Activated naive CD4-positive, alpha-beta T cell treated with anti-CD3 and anti-CD28 coated beads, Interleukin-2, amount 10 ng/mL, durations not matched to agents 7 days and 5 days (primary cell): ENCODE data around the gene GFOD1.

ENCODE experiments used
- CTCF ChIA-PET: fragments of 350-600 bp; sonication (Branson Sonifier 250); formaldehyde crosslinking; loops from one replicate; lab custom pipeline; 2021; ENCODE audit warnings: antibody characterized with exemption; lab: Charles Lee
- DNase-seq: peaks from one replicate; pipeline ENCODE4 v3.0.0-alpha.2; 2020
- H3K27ac Mint-ChIP-seq: one replicate; pipeline ENCODE4 v1.8.0; 2021; ENCODE audit warnings: mild to moderate bottlenecking, moderate library complexity, mixed read lengths
- H3K27me3 Mint-ChIP-seq: one replicate; pipeline ENCODE4 v1.8.0; 2021; ENCODE audit warnings: mild to moderate bottlenecking, mixed read lengths
- H3K36me3 Mint-ChIP-seq: one replicate; pipeline ENCODE4 v1.8.0; 2021; ENCODE audit warnings: mixed read lengths
- H3K4me1 Mint-ChIP-seq: one replicate; pipeline ENCODE4 v1.8.0; 2021; ENCODE audit warnings: mixed read lengths
- H3K4me3 Mint-ChIP-seq: one replicate; pipeline ENCODE4 v1.8.0; 2021; ENCODE audit warnings: mild to moderate bottlenecking, moderate library complexity, mixed read lengths
- H3K9me3 Mint-ChIP-seq: one replicate; pipeline ENCODE4 v1.8.0; 2021; ENCODE audit warnings: mixed read lengths

GFOD1 gene

GRCh38 chr6:13406781-13407180 lies 80.6 kb downstream of the GFOD1 start:
- no peaks in the 10 kb centered on the region for H3K36me3 Mint-ChIP-seq
- H3K27me3 Mint-ChIP-seq = peaks cover 9% of the 10 kb centered on the region
- no peaks in the 10 kb centered on the region for H3K9me3 Mint-ChIP-seq
- no peak for DNase-seq
- H3K4me1 Mint-ChIP-seq = no peaks in the 10 kb centered on the region
- H3K4me3 Mint-ChIP-seq = no peak overlapping the region
- CTCF ChIA-PET = no interaction called here
- no peak overlapping the region for H3K27ac Mint-ChIP-seq

- no peak for DNase-seq
- Mint-ChIP-seq H3K27ac (no peak overlapping the region), H3K4me1 (no peaks in the 10 kb centered on the region), H3K4me3 (no peak overlapping the region), H3K36me3 (no peaks in the 10 kb centered on the region), H3K27me3 (peaks cover 9% of the 10 kb centered on the region), H3K9me3 (no peaks in the 10 kb centered on the region)
- CTCF ChIA-PET = no interaction called here
Observed at GRCh38 chr6:13405961-13406477, 81.4 kb downstream of the GFOD1 start.

GRCh38 chr6:13404892-13405254 lies 82.5 kb downstream of the GFOD1 start:
- CTCF ChIA-PET = interaction anchor here (0.9 to 1.0 kb wide), 2 partner anchors 9 to 30 kb away, joined by 3 read pairs; no protein-coding TSS in a partner anchor
- H3K4me1 Mint-ChIP-seq = peaks cover 5% of the 10 kb centered on the region
- no peaks in the 10 kb centered on the region for H3K36me3 Mint-ChIP-seq

GRCh38 chr6:13404228-13404891 lies 83.0 kb downstream of the GFOD1 start:
- CTCF ChIA-PET = interaction anchor here (1.0 kb wide), 1 partner anchor 29 kb away, joined by 3 read pairs; no protein-coding TSS in a partner anchor
- Mint-ChIP-seq H3K9me3 (no peaks in the 10 kb centered on the region), H3K27me3 (peaks cover 9% of the 10 kb centered on the region), H3K27ac (no peak overlapping the region), H3K4me3 (no peak overlapping the region), H3K4me1 (peaks cover 5% of the 10 kb centered on the region), H3K36me3 (no peaks in the 10 kb centered on the region)
- no peak for DNase-seq

More at GRCh38 chr6:13404892-13405254, 82.5 kb downstream of the GFOD1 start:
- peaks cover 9% of the 10 kb centered on the region for H3K27me3 Mint-ChIP-seq
- H3K27ac Mint-ChIP-seq = no peak overlapping the region
- no peak for DNase-seq
- H3K4me3 Mint-ChIP-seq = no peak overlapping the region
- H3K9me3 Mint-ChIP-seq = no peaks in the 10 kb centered on the region

GRCh38 chr6:13402711-13403110 lies 84.7 kb downstream of the GFOD1 start:
- H3K4me1 Mint-ChIP-seq = peaks cover 5% of the 10 kb centered on the region
- H3K9me3 Mint-ChIP-seq = no peaks in the 10 kb centered on the region
- H3K27ac Mint-ChIP-seq = no peak overlapping the region
- CTCF ChIA-PET = no interaction called here
- H3K36me3 Mint-ChIP-seq = no peaks in the 10 kb centered on the region
- no peak for DNase-seq
- H3K27me3 Mint-ChIP-seq = peaks cover 3% of the 10 kb centered on the region
- no peak overlapping the region for H3K4me3 Mint-ChIP-seq

- Mint-ChIP-seq H3K36me3 (no peaks in the 10 kb centered on the region), H3K9me3 (no peaks in the 10 kb centered on the region), H3K4me1 (peaks cover 5% of the 10 kb centered on the region), H3K27ac (no peak overlapping the region), H3K4me3 (no peak overlapping the region), H3K27me3 (no peaks in the 10 kb centered on the region)
- CTCF ChIA-PET = no interaction called here
- DNase-seq = no peak
Observed at GRCh38 chr6:13400772-13401171, 86.6 kb downstream of the GFOD1 start.

GRCh38 chr6:13398421-13398994 lies 88.9 kb downstream of the GFOD1 start:
- no peak overlapping the region for H3K4me3 Mint-ChIP-seq
- no peak overlapping the region for H3K27ac Mint-ChIP-seq
- DNase-seq = no peak
- H3K9me3 Mint-ChIP-seq = no peaks in the 10 kb centered on the region
- H3K27me3 Mint-ChIP-seq = no peaks in the 10 kb centered on the region
- H3K36me3 Mint-ChIP-seq = no peaks in the 10 kb centered on the region
- CTCF ChIA-PET = no interaction called here
- H3K4me1 Mint-ChIP-seq = peaks cover 5% of the 10 kb centered on the region

- CTCF ChIA-PET = no interaction called here
- Mint-ChIP-seq H3K36me3 (no peaks in the 10 kb centered on the region), H3K27ac (no peak overlapping the region), H3K4me1 (peaks cover 5% of the 10 kb centered on the region), H3K27me3 (no peaks in the 10 kb centered on the region), H3K9me3 (no peaks in the 10 kb centered on the region), H3K4me3 (no peak overlapping the region)
- DNase-seq = no peak
Observed at GRCh38 chr6:13398069-13398381, 89.4 kb downstream of the GFOD1 start.

- Mint-ChIP-seq H3K4me1 (peaks cover 5% of the 10 kb centered on the region), H3K27ac (no peak overlapping the region), H3K27me3 (no peaks in the 10 kb centered on the region), H3K9me3 (no peaks in the 10 kb centered on the region), H3K4me3 (no peak overlapping the region), H3K36me3 (no peaks in the 10 kb centered on the region)
- CTCF ChIA-PET = no interaction called here
- no peak for DNase-seq
Observed at GRCh38 chr6:13397359-13398068, 89.9 kb downstream of the GFOD1 start.

GRCh38 chr6:13396241-13396792 lies 91.1 kb downstream of the GFOD1 start:
- no peaks in the 10 kb centered on the region for H3K36me3 Mint-ChIP-seq
- H3K4me3 Mint-ChIP-seq = no peak overlapping the region
- no peaks in the 10 kb centered on the region for H3K9me3 Mint-ChIP-seq
- DNase-seq = no peak
- no peak overlapping the region for H3K27ac Mint-ChIP-seq
- CTCF ChIA-PET = interaction anchor here (0.8 to 1.2 kb wide), 5 partner anchors 11 to 179 kb away, joined by 3 read pairs; no protein-coding TSS in a partner anchor
- peaks cover 5% of the 10 kb centered on the region for H3K4me1 Mint-ChIP-seq
- no peaks in the 10 kb centered on the region for H3K27me3 Mint-ChIP-seq

- Mint-ChIP-seq H3K27ac (no peak overlapping the region), H3K9me3 (peaks cover 3% of the 10 kb centered on the region), H3K4me1 (peaks cover 7% of the 10 kb centered on the region), H3K36me3 (no peaks in the 10 kb centered on the region), H3K4me3 (no peak overlapping the region), H3K27me3 (no peaks in the 10 kb centered on the region)
- CTCF ChIA-PET = interaction anchor here (0.8 to 1.2 kb wide), 5 partner anchors 10 to 180 kb away, joined by 3 read pairs; no protein-coding TSS in a partner anchor
- DNase-seq = no peak
Observed at GRCh38 chr6:13395272-13396237, 91.8 kb downstream of the GFOD1 start.

- Mint-ChIP-seq H3K4me1 (peaks cover 7% of the 10 kb centered on the region), H3K27ac (no peak overlapping the region), H3K36me3 (no peaks in the 10 kb centered on the region), H3K4me3 (no peak overlapping the region), H3K9me3 (peaks cover 4% of the 10 kb centered on the region), H3K27me3 (no peaks in the 10 kb centered on the region)
- CTCF ChIA-PET = no interaction called here
- DNase-seq = no peak
Observed at GRCh38 chr6:13392462-13392861, 94.9 kb downstream of the GFOD1 start.

GRCh38 chr6:13391537-13391936 lies 95.9 kb downstream of the GFOD1 start:
- CTCF ChIA-PET = interaction anchor here (0.6 kb wide), 1 partner anchor 22 kb away, joined by 4 read pairs; no protein-coding TSS in a partner anchor
- H3K27me3 Mint-ChIP-seq = no peaks in the 10 kb centered on the region
- H3K27ac Mint-ChIP-seq = no peak overlapping the region
- DNase-seq = no peak
- no peaks in the 10 kb centered on the region for H3K36me3 Mint-ChIP-seq
- H3K9me3 Mint-ChIP-seq = peaks cover 4% of the 10 kb centered on the region
- H3K4me3 Mint-ChIP-seq = no peak overlapping the region
- H3K4me1 Mint-ChIP-seq = peaks cover 7% of the 10 kb centered on the region
